Endometrial microvascular endothelial cells (primary cell): Measurements from ENCODE around the gene MIPOL1. TPM values are rescaled to one million over a fixed set of nuclear protein-coding genes. Genes with fewer than 3 reads are reported as not detected.
"Not testable (repeated sequence)": the region's sequence is repeated elsewhere in the genome, so short reads cannot be mapped to it uniquely, and the experiment has no call there.

Source experiments
- in situ Hi-C: cut with HindIII; loops from 2 replicates; pipeline ENCODE4 v1.10.0; 2017; ENCODE audit warnings: low sequenced_read_pairs, low pct_unique_long_range_greater_than_20kb; ENCODE audit errors: inconsistent ontology term
- total RNA-seq: library from RNA; depleted of rRNA; stranded (reverse); fragments of >200 nt; gene quantifications from one replicate; pipeline ENCODE4 v1.2.3, GENCODE V29; 2015; ENCODE audit errors: inconsistent ontology term

The MIPOL1 gene
- 7.2 TPM for total RNA-seq

- in situ Hi-C loops: no loop called here
Observed at GRCh38 chr14:37197421-37198272, at the start of gene MIPOL1. Gene MIPOL1 (plus strand): TSS chr14:37197937. CDS start chr14:37247889, 49,952 bp downstream.

- in situ Hi-C loops: no loop called here
Observed at GRCh38 chr14:37150414-37150813, 47.3 kb upstream of the MIPOL1 start.

- in situ Hi-C loops: no loop called here
Observed at GRCh38 chr14:37153005-37153404, 44.7 kb upstream of the MIPOL1 start.

GRCh38 chr14:37153483-37153882 lies 44.3 kb upstream of the MIPOL1 start:
- in situ Hi-C loops: no loop called here

- in situ Hi-C loops: no loop called here
Observed at GRCh38 chr14:37157987-37158386, 39.8 kb upstream of the MIPOL1 start.

GRCh38 chr14:37162307-37162706 lies 35.4 kb upstream of the MIPOL1 start:
- in situ Hi-C loops: not testable (repeated sequence)

GRCh38 chr14:37165794-37166193 lies 31.9 kb upstream of the MIPOL1 start:
- in situ Hi-C loops: no loop called here

GRCh38 chr14:37167151-37168047 lies 30.3 kb upstream of the MIPOL1 start:
- in situ Hi-C loops: no loop called here

GRCh38 chr14:37168721-37169120 lies 29.0 kb upstream of the MIPOL1 start:
- in situ Hi-C loops: no loop called here

GRCh38 chr14:37170237-37170636 lies 27.5 kb upstream of the MIPOL1 start:
- in situ Hi-C loops: no loop called here

- in situ Hi-C loops: no loop called here
Observed at GRCh38 chr14:37170993-37171392, 26.7 kb upstream of the MIPOL1 start.

GRCh38 chr14:37171678-37172023 lies 26.1 kb upstream of the MIPOL1 start:
- in situ Hi-C loops: no loop called here

- in situ Hi-C loops: no loop called here
Observed at GRCh38 chr14:37172024-37172869, 25.5 kb upstream of the MIPOL1 start, which contains the start of gene SLC25A21. Gene SLC25A21 (minus strand): TSS chr14:37172606.

GRCh38 chr14:37172936-37173614 lies 24.7 kb upstream of the MIPOL1 start:
- in situ Hi-C loops: no loop called here

- in situ Hi-C loops: no loop called here
Observed at GRCh38 chr14:37179896-37180502, 17.7 kb upstream of the MIPOL1 start.

GRCh38 chr14:37180886-37181285 lies 16.9 kb upstream of the MIPOL1 start:
- in situ Hi-C loops: not testable (repeated sequence)

- in situ Hi-C loops: no loop called here
Observed at GRCh38 chr14:37181441-37181840, 16.3 kb upstream of the MIPOL1 start.

GRCh38 chr14:37184520-37184919 lies 13.2 kb upstream of the MIPOL1 start:
- in situ Hi-C loops: not testable (repeated sequence)
